Measurements from ENCODE around the gene DNAH2.

- TF ChIP-seq POLR2A (IDR thresholded peaks at IDR 0.05) (peak in 1 of 4 donors; percentile 55), EP300 (IDR thresholded peaks at IDR 0.05) (no peak), CTCF (IDR thresholded peaks at IDR 0.05) (no peak), POLR2AphosphoS5 (IDR thresholded peaks at IDR 0.05) (peak; percentile 43 to 86 (median 81))
Measured at GRCh38 chr17:7842380-7843256, 125.1 kb downstream of the DNAH2 start.
